ENCODE results near the gene MEPE. TPM values are rescaled to one million over a fixed set of nuclear protein-coding genes. Genes with fewer than 3 reads are reported as not detected.

Gene MEPE
- total and polyA plus RNA-seq, 4 donors, result 0.07 TPM; not detected in 3

DNA sequence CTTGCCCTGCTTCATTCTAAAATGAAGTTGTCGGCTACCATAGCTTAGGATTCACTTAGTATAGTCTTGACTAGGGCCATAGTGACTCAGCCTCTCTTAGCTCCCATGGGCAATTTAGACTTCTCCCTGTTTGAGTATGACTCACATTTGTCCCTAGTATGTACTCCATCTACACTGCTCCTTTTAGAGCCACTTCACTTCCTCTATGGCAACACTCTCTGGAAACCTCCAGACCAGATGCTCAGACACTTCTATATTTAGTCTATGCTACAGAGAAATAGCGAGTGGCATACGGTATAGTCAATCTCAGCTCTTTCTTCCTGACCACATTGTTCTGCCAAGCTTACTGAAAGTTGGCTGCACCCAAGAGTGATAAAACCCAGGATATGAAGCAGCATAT, 11.2 kb downstream of the MEPE start:
- Histone ChIP-seq H3K4me1 (ENCODE audit: control insufficient read depth in 4 of 4, insufficient read depth in 4 of 4, low read length in 3 of 4) (peaks cover 2 to 5% (median 4%) of the 10 kb centered on the region in 4 donors), H3K9ac (ENCODE audit: low read depth in 1 of 2, low read length in 2 of 2) (no peak overlapping the region), H3K9me3 (ENCODE audit: control insufficient read depth in 4 of 4, low read length in 3 of 4) (no peaks in the 10 kb centered on the region), H3K4me3 (ENCODE audit: low read depth in 1 of 3, low read length in 3 of 3) (no peak overlapping the region), H3K27ac (ENCODE audit: low read depth in 1 of 2, low read length in 2 of 2) (no peak overlapping the region), H3K27me3 (ENCODE audit: control insufficient read depth in 4 of 4, insufficient read depth in 4 of 4, low read length in 3 of 4) (no peaks in the 10 kb centered on the region), H3K36me3 (ENCODE audit: control insufficient read depth in 4 of 4, insufficient read depth in 3 of 4, low read depth in 1 of 4, low read length in 3 of 4) (no peaks in the 10 kb centered on the region)
- DNase-seq (ENCODE audit: low spot score), result no peak
- 70% methylated on average over 3 of the region's 3 CpGs for WGBS
- TF ChIP-seq, protein P1, sequence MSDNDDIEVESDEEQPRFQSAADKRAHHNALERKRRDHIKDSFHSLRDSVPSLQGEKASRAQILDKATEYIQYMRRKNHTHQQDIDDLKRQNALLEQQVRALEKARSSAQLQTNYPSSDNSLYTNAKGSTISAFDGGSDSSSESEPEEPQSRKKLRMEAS (IDR thresholded peaks at IDR 0.05), result no peak
- TF ChIP-seq CTCF (IDR thresholded peaks at IDR 0.05; ENCODE audit: low read depth, low read length, missing input control) (no peak), EGR1 (IDR thresholded peaks at IDR 0.05; ENCODE audit: low read depth in 2 of 2) (no peak), YY1 (IDR thresholded peaks at IDR 0.05) (no peak), FOXA1 (IDR thresholded peaks at IDR 0.05) (no peak), NR2F2 (IDR thresholded peaks at IDR 0.05) (no peak), JUND (IDR thresholded peaks at IDR 0.05) (no peak), RAD21 (IDR thresholded peaks at IDR 0.05) (no peak), SP1 (IDR thresholded peaks at IDR 0.05) (no peak), HNF4G (IDR thresholded peaks at IDR 0.05) (no peak), GABPA (IDR thresholded peaks at IDR 0.05 in 1 of 2, conservative IDR thresholded peaks at IDR 0.05 in 1 of 2) (no peak), REST (IDR thresholded peaks at IDR 0.05) (no peak), TAF1 (conservative IDR thresholded peaks at IDR 0.05) (no peak), HNF4A (conservative IDR thresholded peaks at IDR 0.05) (no peak), RXRA (IDR thresholded peaks at IDR 0.05) (no peak)
- TF ChIP-seq, protein P2, sequence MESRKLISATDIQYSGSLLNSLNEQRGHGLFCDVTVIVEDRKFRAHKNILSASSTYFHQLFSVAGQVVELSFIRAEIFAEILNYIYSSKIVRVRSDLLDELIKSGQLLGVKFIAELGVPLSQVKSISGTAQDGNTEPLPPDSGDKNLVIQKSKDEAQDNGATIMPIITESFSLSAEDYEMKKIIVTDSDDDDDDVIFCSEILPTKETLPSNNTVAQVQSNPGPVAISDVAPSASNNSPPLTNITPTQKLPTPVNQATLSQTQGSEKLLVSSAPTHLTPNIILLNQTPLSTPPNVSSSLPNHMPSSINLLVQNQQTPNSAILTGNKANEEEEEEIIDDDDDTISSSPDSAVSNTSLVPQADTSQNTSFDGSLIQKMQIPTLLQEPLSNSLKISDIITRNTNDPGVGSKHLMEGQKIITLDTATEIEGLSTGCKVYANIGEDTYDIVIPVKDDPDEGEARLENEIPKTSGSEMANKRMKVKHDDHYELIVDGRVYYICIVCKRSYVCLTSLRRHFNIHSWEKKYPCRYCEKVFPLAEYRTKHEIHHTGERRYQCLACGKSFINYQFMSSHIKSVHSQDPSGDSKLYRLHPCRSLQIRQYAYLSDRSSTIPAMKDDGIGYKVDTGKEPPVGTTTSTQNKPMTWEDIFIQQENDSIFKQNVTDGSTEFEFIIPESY (IDR thresholded peaks at IDR 0.05), result no peak
- TF ChIP-seq, protein P3, sequence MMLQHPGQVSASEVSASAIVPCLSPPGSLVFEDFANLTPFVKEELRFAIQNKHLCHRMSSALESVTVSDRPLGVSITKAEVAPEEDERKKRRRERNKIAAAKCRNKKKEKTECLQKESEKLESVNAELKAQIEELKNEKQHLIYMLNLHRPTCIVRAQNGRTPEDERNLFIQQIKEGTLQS (IDR thresholded peaks at IDR 0.05), result no peak
